GM23248 (cell line): ENCODE measurements around the gene PARP16.

Source experiments
- EZH2 ChIP-seq: fragments of 200-600 bp; sonication (generic); IDR thresholded peaks from 2 replicates; pipeline ENCODE4 v1.6.1; 2018; ENCODE audit warnings: antibody characterized with exemption, mild to moderate bottlenecking; ENCODE audit not compliant: insufficient read depth, poor library complexity, severe bottlenecking
- EZH2phosphoT487 ChIP-seq: fragments of 200-600 bp; sonication (generic); IDR thresholded peaks from 2 replicates; pipeline ENCODE4 v1.6.1; 2018; ENCODE audit warnings: antibody characterized with exemption, moderate library complexity, mild to moderate bottlenecking, low read depth; ENCODE audit not compliant: insufficient read depth

GRCh38 chr15:65254758-65255157, 31.9 kb downstream of the PARP16 start:
- TF ChIP-seq EZH2phosphoT487 (no peak), EZH2 (no peak)
